KBM-7 (cell line): Measurements from ENCODE around the gene CSF2.
"Not testable (repeated sequence)": the region's sequence is repeated elsewhere in the genome, so short reads cannot be mapped to it uniquely, and the experiment has no call there.

Experiments used
- DNase-seq: peaks from one replicate; pipeline ENCODE4 v3.0.0-alpha.2; 2015
- in situ Hi-C: fragments of 300-500 bp; cut with MboI; formaldehyde crosslinking; loops from 2 replicates; pipeline ENCODE4 v1.14.3; 2020; ENCODE audit warnings: low sequenced_read_pairs, low pct_unique_long_range_greater_than_20kb, mixed read lengths

CSF2 gene

DNA sequence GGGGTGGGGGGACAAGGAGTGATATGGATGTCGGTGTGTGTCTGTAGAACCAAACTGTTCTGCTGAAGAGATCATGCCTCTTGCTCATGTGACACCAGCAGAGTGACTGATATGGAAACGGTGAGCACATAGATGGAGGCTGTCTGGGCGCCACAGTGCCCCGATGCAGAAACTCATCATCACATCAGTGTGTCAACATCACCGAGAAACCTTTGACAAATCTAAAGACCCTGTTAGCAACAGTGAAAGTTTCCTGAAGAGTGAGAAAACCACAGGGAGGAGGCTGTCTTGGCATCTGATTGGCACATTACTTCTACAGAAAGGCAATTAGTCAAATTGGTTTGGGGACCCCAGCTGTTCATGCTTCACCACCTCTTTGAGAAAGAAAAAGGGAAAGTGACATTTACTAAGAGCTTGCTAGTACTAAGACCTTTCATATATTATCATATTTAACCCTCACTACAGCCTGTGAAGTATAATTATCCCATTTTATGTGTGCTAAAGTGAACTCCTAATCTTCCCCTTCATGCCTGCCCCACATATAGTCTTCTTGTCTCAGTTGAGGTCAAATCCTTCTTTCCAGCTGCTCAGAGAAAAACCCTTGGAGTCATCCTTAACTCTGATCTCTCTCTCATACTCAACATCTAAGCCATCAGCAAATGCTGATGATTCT, 25.6 kb downstream of the CSF2 start:
- in situ Hi-C loops, result no loop called here
- DNase-seq, result no peak

- no peak for DNase-seq
- in situ Hi-C loops, result no loop called here
Measured at GRCh38 chr5:132099905-132100304, 26.3 kb downstream of the CSF2 start.

- in situ Hi-C loops, result no loop called here
- DNase-seq, result no peak
Measured at GRCh38 chr5:132100672-132101261, 27.2 kb downstream of the CSF2 start.

- DNase-seq, result no peak
- in situ Hi-C loops, result no loop called here
Measured at GRCh38 chr5:132101385-132101880, 27.8 kb downstream of the CSF2 start.

GRCh38 chr5:132102101-132102701, 28.6 kb downstream of the CSF2 start:
- in situ Hi-C loops, result no loop called here
- DNase-seq, result no peak

GRCh38 chr5:132102944-132103331, 29.3 kb downstream of the CSF2 start:
- no peak for DNase-seq
- in situ Hi-C loops, result no loop called here

DNA sequence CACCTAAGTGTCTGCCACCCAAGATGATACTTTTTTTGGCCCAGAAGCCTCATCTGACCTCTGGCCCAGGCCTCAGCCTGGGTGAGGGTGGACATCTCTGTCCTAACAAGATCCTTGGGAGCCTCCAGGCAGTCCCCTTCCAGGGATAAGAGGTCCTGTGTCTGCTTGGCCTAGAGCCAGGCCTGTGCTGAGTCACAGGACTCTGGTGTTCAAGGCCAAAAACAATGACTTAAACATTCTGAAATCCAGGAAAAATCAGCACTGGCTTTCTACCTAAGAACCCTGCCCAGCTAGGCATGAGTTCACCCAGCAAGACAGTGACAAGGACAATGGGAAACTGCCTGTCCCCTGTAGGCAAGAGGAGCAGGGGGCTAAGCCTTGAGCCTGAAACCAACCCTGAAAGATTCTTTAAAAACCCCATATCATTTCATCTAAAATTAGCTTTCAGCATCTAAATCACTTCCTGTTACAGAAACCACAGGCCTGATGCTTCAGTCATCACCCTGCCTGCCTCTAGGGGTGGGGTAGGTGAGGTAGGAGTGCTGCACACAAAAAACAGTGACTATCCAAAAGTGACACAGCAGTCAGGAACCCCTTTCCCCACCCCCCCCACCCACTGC, 29.9 kb downstream of the CSF2 start:
- peak; percentile 84 for DNase-seq

GRCh38 chr5:132103969-132104391, 30.4 kb downstream of the CSF2 start:
- in situ Hi-C loops, result no loop called here
- DNase-seq, result no peak

More for the DNA sequence above, 29.9 kb downstream of the CSF2 start:
- in situ Hi-C loops, result no loop called here

GRCh38 chr5:132104556-132104955, 31.0 kb downstream of the CSF2 start:
- in situ Hi-C loops, result no loop called here
- no peak for DNase-seq

DNA sequence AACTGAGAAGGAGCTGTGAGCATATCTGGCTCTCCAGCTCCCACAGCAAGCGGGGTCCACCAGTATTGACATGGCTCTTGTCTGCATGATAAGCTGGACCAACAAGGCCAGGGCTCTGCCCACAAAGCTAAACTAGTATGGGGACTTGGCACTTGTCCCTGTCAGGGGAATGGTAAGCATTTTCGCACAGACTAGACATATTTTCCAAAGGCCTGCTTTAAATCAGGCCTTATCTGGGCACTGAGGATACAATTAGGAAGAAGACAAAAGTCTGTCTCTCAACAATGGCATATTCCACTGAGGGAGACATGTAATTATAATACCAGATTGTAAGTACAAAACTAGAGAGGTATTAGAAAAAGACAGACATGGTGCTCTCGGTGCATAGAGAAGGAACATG, 32.1 kb downstream of the CSF2 start:
- in situ Hi-C loops, result no loop called here
- DNase-seq, result no peak

DNA sequence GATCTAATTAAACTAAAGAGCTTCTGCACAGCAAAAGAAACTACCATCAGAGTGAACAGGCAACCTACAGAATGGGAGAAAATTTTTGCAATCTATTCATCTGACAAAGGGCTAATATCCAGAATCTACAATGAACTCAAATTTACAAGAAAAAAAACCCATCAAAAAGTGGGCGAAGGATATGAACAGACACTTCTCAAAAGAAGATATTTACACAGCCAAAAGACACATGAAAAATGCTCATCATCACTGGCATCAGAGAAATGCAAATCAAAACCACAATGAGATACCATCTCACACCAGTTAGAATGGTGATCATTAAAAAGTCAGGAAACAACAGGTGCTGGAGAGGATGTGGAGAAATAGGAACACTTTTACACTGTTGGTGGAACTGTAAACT, 34.9 kb downstream of the CSF2 start:
- in situ Hi-C loops, DNase-seq: not testable (repeated sequence)

- in situ Hi-C loops, DNase-seq: not testable (repeated sequence)
Measured at GRCh38 chr5:132108957-132109356, 35.4 kb downstream of the CSF2 start.

DNA sequence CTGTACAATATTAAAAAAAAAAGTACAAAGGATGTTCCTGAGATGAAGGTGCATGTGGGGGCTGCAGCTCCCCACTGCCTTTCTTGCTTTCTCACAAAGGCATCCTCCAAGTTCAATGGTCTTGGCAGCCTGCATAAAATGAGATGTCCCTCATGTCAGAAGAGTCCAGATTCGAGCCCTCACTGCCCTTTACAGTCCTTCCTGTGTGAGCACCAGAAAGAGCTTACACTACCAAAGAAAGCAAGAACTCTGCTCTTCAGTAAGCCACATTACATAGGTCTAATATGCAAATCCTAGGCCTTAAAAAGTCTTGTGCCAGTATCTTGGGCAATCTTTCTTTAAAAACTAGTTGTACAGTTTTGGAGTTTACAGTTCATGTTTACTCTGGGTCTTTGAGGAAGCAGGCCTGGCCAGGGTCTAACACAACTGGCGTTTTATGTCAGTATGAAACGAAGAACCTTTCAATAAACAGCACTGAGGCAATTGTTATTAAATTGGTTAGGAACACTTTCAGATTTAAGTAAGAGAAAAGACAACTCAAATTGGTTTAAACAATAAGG, 36.0 kb downstream of the CSF2 start:
- in situ Hi-C loops, result no loop called here
- DNase-seq, result no peak

- DNase-seq, result no peak
- in situ Hi-C loops, result no loop called here
Measured at GRCh38 chr5:132110195-132110594, 36.6 kb downstream of the CSF2 start.

GRCh38 chr5:132110930-132111329, 37.3 kb downstream of the CSF2 start:
- in situ Hi-C loops, result no loop called here

DNA sequence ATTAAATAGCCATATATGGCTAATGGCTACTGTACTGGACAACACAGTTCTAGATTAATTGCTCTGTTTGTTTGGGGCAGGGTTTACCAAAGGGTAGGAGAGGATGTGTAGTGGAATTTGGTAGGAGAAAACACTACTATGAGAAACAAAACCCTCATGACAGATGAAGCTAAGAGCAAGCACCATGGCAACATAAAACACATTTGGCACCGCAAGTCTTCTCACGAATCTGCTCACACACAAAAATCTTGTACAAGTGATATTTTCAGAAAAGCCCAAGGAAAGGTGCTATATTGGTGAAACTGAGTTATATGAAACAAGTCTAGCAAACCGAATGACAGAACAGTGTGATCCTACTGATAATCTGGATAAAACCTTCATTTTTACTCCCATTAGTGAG, 38.5 kb downstream of the CSF2 start:
- in situ Hi-C loops, result no loop called here
- DNase-seq, result no peak

More at GRCh38 chr5:132110930-132111329, 37.3 kb downstream of the CSF2 start:
- DNase-seq, result no peak

- DNase-seq, result peak; percentile 95
- in situ Hi-C loops, result no loop called here
Measured at GRCh38 chr5:132114150-132115121, 40.8 kb downstream of the CSF2 start.

GRCh38 chr5:132115375-132115774, 41.8 kb downstream of the CSF2 start:
- no peak for DNase-seq
- in situ Hi-C loops, result no loop called here

- in situ Hi-C loops, result no loop called here
- no peak for DNase-seq
Measured at GRCh38 chr5:132116072-132116471, 42.5 kb downstream of the CSF2 start.
